Bronchial smooth muscle cell (primary cell): ENCODE results near the gene HTR3B. TPM values are rescaled to one million over a fixed set of nuclear protein-coding genes. Genes with fewer than 3 reads are reported as not detected.

Experiments
- total RNA-seq: library from RNA; depleted of rRNA; stranded (reverse); fragments of >200 nt; gene quantifications from 2 replicates; pipeline ENCODE4 v1.2.1, GENCODE V29; 2014

HTR3B gene, protein sequence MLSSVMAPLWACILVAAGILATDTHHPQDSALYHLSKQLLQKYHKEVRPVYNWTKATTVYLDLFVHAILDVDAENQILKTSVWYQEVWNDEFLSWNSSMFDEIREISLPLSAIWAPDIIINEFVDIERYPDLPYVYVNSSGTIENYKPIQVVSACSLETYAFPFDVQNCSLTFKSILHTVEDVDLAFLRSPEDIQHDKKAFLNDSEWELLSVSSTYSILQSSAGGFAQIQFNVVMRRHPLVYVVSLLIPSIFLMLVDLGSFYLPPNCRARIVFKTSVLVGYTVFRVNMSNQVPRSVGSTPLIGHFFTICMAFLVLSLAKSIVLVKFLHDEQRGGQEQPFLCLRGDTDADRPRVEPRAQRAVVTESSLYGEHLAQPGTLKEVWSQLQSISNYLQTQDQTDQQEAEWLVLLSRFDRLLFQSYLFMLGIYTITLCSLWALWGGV
- total RNA-seq: not detected in 2 replicates

DNA sequence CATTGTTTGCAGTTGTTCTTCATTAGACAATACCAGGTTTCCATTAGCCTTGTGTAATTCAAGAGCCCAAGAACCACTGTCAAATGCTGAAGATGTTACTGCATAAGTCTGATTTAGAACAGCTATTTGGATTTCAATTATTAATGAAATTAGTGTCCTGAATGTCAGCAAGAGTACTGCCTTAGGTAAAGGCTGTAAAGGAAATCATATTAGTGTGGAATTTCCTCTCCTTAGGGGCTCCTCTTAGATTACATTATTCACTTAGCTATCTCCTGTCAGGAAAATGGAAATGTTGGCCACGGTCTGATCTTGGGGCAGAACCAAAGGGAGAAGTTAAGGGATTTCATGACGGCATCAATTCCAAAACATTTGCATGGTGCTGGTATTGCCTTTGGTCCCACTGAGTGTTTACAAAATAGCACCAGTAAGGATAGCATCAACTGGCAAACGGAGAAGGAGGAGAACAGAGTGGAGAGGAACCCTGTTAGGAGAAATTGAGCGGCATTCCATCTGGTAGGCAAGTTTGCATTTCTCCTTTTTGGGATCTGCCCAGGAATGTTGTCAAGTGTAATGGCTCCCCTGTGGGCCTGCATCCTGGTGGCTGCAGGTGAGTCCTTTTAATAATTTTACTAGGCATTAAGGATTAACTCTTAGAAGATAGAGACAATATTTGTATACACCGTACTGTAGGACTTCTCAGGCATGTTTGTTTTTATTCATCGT is at the start of gene HTR3B:
TSS of gene HTR3B (plus strand) at position 418 of the 723 bp plus-strand sequence. CDS start at position 556, 138 bp downstream.

DNA sequence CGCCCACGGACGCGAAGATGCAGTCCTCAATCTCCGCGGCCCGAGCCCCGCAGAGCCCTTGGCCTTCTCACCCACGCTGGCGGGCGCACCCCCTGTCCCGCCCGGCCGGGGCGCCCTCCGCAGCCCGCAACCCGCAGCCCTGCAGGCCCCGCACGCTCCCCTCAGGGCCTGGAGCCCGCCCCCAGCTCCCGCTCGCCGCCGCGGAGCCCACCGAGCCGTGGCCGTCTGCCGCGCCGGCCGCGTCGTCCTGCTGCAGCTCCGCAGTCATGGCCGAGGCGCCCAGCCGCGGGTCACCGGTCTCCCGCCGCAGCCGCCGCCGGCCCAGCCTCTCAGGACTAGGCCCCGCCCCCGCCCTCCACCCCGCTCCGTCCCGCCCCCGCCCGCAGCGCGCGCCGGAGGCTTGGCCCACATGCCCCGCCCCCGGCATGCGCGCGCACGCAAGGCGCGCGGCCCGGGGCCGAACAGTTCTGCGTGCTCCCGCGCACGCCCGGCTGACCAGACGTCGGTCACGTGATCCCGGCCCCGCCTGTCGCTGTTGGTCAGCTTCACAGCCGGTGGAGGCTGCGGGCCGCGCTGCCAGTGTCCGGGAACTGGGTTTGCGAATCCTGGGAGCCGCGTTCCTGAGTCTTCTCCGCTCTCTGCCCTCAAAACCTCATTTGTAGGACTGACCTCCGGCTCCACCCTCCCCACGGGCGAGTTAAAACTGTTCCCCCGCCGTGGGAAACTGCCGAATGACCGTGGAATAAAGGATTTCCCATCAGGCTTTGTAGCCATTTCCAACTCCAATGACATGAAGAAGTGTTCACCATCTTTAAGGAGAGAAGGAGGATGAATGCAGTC is 29.1 kb upstream of the HTR3B start, which contains the start of gene USP28:
TSS of gene USP28 (minus strand) at position 339 of the 840 bp plus-strand sequence. CDS start at position 268, 71 bp downstream.

DNA sequence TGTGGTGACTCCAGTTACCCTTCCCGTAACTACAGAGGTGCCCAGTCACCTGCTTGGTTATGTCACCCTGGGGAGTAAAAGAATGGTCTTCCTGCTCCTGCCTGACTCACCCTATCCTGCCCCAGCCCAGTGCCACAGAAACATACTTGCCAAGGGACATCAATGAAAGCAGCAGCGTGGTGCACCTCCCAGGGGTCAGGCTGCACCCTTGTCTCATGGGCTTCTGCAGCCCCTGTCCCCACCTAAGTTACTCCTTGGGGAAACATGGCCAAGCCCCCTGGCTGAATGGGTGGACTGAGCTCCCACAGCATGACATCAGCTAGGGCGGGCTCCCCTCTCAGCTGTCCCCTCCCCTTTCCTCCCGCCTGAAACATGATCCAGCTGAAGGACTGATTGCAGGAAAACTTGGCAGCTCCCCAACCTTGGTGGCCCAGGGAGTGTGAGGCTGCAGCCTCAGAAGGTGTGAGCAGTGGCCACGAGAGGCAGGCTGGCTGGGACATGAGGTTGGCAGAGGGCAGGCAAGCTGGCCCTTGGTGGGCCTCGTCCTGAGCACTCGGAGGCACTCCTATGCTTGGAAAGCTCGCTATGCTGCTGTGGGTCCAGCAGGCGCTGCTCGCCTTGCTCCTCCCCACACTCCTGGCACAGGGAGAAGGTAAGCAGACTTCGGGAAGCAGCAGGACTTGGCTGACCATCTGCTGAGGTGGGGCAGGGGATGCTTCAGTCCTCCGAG is 70.3 kb downstream of the HTR3B start, which contains the start of gene HTR3A:
TSS of gene HTR3A (plus strand) at position 368 of the 730 bp plus-strand sequence. CDS start at position 586, 218 bp downstream.

Other genes starting within 250 kb of the HTR3B start
- 0.16 TPM in 1 of 2 replicates, not detected in the other for gene TMPRSS5, start 198.5 kb upstream of the HTR3B start, total RNA-seq
- gene ZW10, start 131.1 kb upstream of the HTR3B start, total RNA-seq: 11.6 and 14.8 TPM in 2 replicates
- not detected in 2 replicates for gene CLDN25, start 125.0 kb upstream of the HTR3B start, total RNA-seq
- gene USP28, start 29.2 kb upstream of the HTR3B start, total RNA-seq: 19.3 and 19.5 TPM in 2 replicates
- gene HTR3A, start 70.3 kb downstream of the HTR3B start, total RNA-seq: not detected in 2 replicates
- gene ZBTB16, start 154.9 kb downstream of the HTR3B start, total RNA-seq: under 0.01 and 0.34 TPM in 2 replicates